SH-SY5Y (cell line): ENCODE results near the gene ATXN7L3B.

Experiments used
- GATA2 ChIP-seq: IDR thresholded peaks from 2 replicates; pipeline ENCODE4 v1.6.1; 2011; ENCODE audit warnings: mild to moderate bottlenecking, low read depth, low read length
- GATA3 ChIP-seq: IDR thresholded peaks from 2 replicates; pipeline ENCODE4 v1.6.1; 2011; ENCODE audit warnings: low read depth, mild to moderate bottlenecking, low read length, moderate library complexity

GRCh38 chr12:74552201-74552600 lies 14.6 kb downstream of the ATXN7L3B start:
- TF ChIP-seq GATA2 (no peak), GATA3 (no peak)
